Gastrocnemius medialis (tissue), 4 donors: ENCODE measurements around the gene OR9Q2.

Experiments used
- CTCF ChIP-seq, 5 experiments: fragments of 450-650 bp in 3 of 5; fragments of 200-600 bp in 2 of 5; sonication (generic) in 2 of 5; IDR thresholded peaks in 4 of 5; conservative IDR thresholded peaks in 1 of 5; 1 replicate in 4 of 5; 2 replicates in 1 of 5; pipeline ENCODE4 v1.5.1; 2016 to 2019; ENCODE audit warnings: antibody characterized with exemption in 5 of 5, mild to moderate bottlenecking in 3 of 5, moderate library complexity in 3 of 5
- POLR2A ChIP-seq, 2 donors: fragments of 450-650 bp; IDR thresholded peaks; one replicate each; pipeline ENCODE4 v1.6.1; 2017; ENCODE audit warnings: antibody characterized with exemption in 2 of 2, mild to moderate bottlenecking in 2 of 2, moderate library complexity in 2 of 2

- TF ChIP-seq CTCF (IDR thresholded peaks at IDR 0.05 in 4 of 5, conservative IDR thresholded peaks at IDR 0.05 in 1 of 5), result no peak
- TF ChIP-seq POLR2A (IDR thresholded peaks at IDR 0.05), result no peak
Observed at GRCh38 chr11:58179648-58180047, 9.2 kb upstream of the OR9Q2 start.
